HEK293T (cell line): ENCODE measurements around the gene USP43.

Experiments
- BHLHE40 ChIP-seq: fragments of 450-650 bp; IDR thresholded peaks from 2 replicates; pipeline ENCODE4 v1.6.1; 2016; ENCODE audit warnings: mild to moderate bottlenecking, moderate library complexity, borderline replicate concordance
- CTBP1 ChIP-seq: fragments of 450-650 bp; IDR thresholded peaks from 2 replicates; pipeline ENCODE4 v1.6.1; 2016; ENCODE audit warnings: borderline replicate concordance
- ELF4 ChIP-seq: fragments of 450-650 bp; IDR thresholded peaks from 2 replicates; pipeline ENCODE4 v1.6.1; 2017; ENCODE audit warnings: antibody characterized with exemption
- FOXM1 ChIP-seq: fragments of 450-650 bp; IDR thresholded peaks from 2 replicates; pipeline ENCODE4 v1.6.1; 2017; ENCODE audit warnings: mild to moderate bottlenecking, borderline replicate concordance
- HDGF ChIP-seq: fragments of 450-650 bp; IDR thresholded peaks from 2 replicates; pipeline ENCODE4 v1.6.1; 2017; ENCODE audit warnings: antibody characterized with exemption, borderline replicate concordance
- L3MBTL2 ChIP-seq: fragments of 450-650 bp; conservative IDR thresholded peaks from 2 replicates; pipeline ENCODE4 v1.6.1; 2016; ENCODE audit warnings: mild to moderate bottlenecking
- NFRKB ChIP-seq: fragments of 450-650 bp; IDR thresholded peaks from 2 replicates; pipeline ENCODE4 v1.6.1; 2016; ENCODE audit warnings: mild to moderate bottlenecking, moderate library complexity
- SP1 ChIP-seq: fragments of 450-650 bp; IDR thresholded peaks from 2 replicates; pipeline ENCODE4 v1.6.1; 2017
- ZNF384 ChIP-seq: fragments of 450-650 bp; IDR thresholded peaks from 2 replicates; pipeline ENCODE4 v1.6.1; 2016
- TF ChIP-seq, protein P1 (sequence below): fragments of 450-650 bp; IDR thresholded peaks from 2 replicates; pipeline ENCODE4 v1.6.1; 2016

DNA sequence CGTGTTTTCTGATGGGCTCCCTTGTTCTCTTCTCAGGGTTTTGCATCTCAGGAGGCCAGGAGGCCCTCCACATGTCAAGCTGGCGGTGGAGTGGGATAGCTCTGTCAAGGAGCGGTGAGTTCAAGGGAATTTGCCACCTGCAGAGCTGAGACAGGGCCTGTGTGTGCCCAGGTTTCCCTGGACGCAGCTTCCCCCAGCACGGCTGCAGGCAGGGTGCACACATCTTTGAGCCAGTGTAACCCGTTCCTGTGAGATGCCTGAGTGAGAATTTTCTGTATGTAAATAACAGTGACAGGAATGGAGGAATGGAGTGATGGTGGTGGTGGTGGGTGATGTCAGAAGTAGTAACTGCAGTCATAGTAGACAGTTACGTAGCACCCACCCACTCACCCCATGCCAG lies 54.8 kb downstream of the USP43 start:
- TF ChIP-seq FOXM1 (no peak), ZNF384 (no peak), SP1 (no peak), NFRKB (no peak), CTBP1 (no peak), HDGF (no peak), ELF4 (no peak), BHLHE40 (no peak), L3MBTL2 (no peak)
- TF ChIP-seq, protein P1, sequence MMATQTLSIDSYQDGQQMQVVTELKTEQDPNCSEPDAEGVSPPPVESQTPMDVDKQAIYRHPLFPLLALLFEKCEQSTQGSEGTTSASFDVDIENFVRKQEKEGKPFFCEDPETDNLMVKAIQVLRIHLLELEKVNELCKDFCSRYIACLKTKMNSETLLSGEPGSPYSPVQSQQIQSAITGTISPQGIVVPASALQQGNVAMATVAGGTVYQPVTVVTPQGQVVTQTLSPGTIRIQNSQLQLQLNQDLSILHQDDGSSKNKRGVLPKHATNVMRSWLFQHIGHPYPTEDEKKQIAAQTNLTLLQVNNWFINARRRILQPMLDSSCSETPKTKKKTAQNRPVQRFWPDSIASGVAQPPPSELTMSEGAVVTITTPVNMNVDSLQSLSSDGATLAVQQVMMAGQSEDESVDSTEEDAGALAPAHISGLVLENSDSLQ: no peak
